ENCODE results near the gene DNAH11.

- no peak for TF ChIP-seq ZNF274 (IDR thresholded peaks at IDR 0.05; ENCODE audit: borderline replicate concordance, extremely low read depth, low read length)
- TF ChIP-seq TAF1 (IDR thresholded peaks at IDR 0.05; ENCODE audit: low read depth, low read length), result no peak
- no peak for TF ChIP-seq CHD2 (IDR thresholded peaks at IDR 0.05; ENCODE audit: low read length)
- no peak for TF ChIP-seq POLR2A (IDR thresholded peaks at IDR 0.05; ENCODE audit: control extremely low read depth in 1 of 2, low read depth in 2 of 2, low read length in 2 of 2)
These were observed 308.7 kb downstream of the DNAH11 start for GRCh38 chr7:21851559-21851967.
